Calu3 (cell line): ENCODE measurements around the gene P3H2. TPM values are rescaled to one million over a fixed set of nuclear protein-coding genes. Genes with fewer than 3 reads are reported as not detected.

Experiments used
- BruUV-seq: library from RNA; stranded (reverse); fragments of 400-500 nt; replicated peaks from 2 replicates; lab custom pipeline; 2021; lab: Mats Ljungman, UMichigan
- CTCF ChIA-PET: fragments of 300-600 bp; sonication (Branson Sonifier 250); formaldehyde crosslinking; loops from one replicate; lab custom pipeline; 2022; ENCODE audit warnings: antibody characterized with exemption; lab: Charles Lee
- DNase-seq: peaks from one replicate; pipeline ENCODE4 v3.0.0; 2022
- H3K27ac Mint-ChIP-seq: one replicate; pipeline ENCODE4 v1.8.0; 2022; ENCODE audit warnings: mixed read lengths; ENCODE audit not compliant: unreplicated experiment
- H3K27me3 Mint-ChIP-seq: one replicate; pipeline ENCODE4 v1.8.0; 2022; ENCODE audit warnings: mixed read lengths; ENCODE audit not compliant: unreplicated experiment
- H3K36me3 Mint-ChIP-seq: one replicate; pipeline ENCODE4 v1.8.0; 2022; ENCODE audit warnings: mild to moderate bottlenecking, moderate library complexity, mixed read lengths; ENCODE audit not compliant: insufficient read depth, unreplicated experiment
- H3K4me1 Mint-ChIP-seq: one replicate; pipeline ENCODE4 v1.8.0; 2022; ENCODE audit warnings: mild to moderate bottlenecking, low read depth, mixed read lengths; ENCODE audit not compliant: unreplicated experiment
- H3K4me3 Mint-ChIP-seq: one replicate; pipeline ENCODE4 v1.8.0; 2022; ENCODE audit warnings: mild to moderate bottlenecking, low read depth, moderate library complexity, mixed read lengths; ENCODE audit not compliant: unreplicated experiment
- H3K9me3 Mint-ChIP-seq: one replicate; pipeline ENCODE4 v1.8.0; 2022; ENCODE audit warnings: low read depth, mixed read lengths; ENCODE audit not compliant: unreplicated experiment
- CTCF ChIP-seq: fragments of 200-600 bp; IDR thresholded peaks from one replicate; pipeline ENCODE4 v1.8.0; 2022; ENCODE audit warnings: antibody characterized with exemption; ENCODE audit not compliant: unreplicated experiment
- intact Hi-C: fragments of 100-400 bp; cut with micrococcal nuclease; formaldehyde crosslinking; loops from one replicate; pipeline ENCODE4 v1.10.0; 2022; ENCODE audit not compliant: unreplicated experiment
- total RNA-seq: library from RNA; stranded (reverse); gene quantifications from 2 replicates; pipeline ENCODE4 v1.2.3, GENCODE V29; 2022

Gene P3H2
- total RNA-seq, 1 experiment from 2014 or later: 7.1 TPM

DNA sequence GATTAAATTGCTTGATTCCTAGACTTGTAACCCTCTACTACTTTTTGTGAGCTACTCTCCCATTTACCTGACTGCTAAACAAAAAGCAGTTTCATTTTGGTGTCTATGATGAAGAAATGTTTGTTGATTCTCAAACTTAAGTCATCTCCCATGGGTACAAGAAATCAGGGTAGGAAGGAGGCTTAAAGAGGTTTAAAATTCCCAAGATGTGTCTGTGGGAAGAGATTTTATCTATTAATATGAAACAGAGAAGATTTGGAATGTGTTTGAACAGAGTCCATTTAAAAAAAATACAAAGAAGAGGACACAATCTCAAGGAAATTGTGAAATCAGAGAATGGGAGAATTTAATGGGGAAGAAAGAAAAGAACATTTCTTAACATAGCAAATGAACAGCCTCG lies 14.8 kb downstream of the P3H2 start:
- no peak for DNase-seq
- no TSS peak for BruUV-seq
- peaks cover 16% of the 10 kb centered on the region for H3K4me1 Mint-ChIP-seq
- H3K9me3 Mint-ChIP-seq: no peaks in the 10 kb centered on the region
- H3K4me3 Mint-ChIP-seq: no peak overlapping the region
- intact Hi-C loops: no loop called here
- no peaks in the 10 kb centered on the region for H3K27me3 Mint-ChIP-seq
- no peaks in the 10 kb centered on the region for H3K36me3 Mint-ChIP-seq
- TF ChIP-seq CTCF: no peak
- CTCF ChIA-PET: no interaction called here
- no peak overlapping the region for H3K27ac Mint-ChIP-seq

GRCh38 chr3:190101320-190102011 lies 19.2 kb downstream of the P3H2 start:
- no peaks in the 10 kb centered on the region for H3K4me1 Mint-ChIP-seq

GRCh38 chr3:190099099-190099498 lies 21.6 kb downstream of the P3H2 start:
- H3K4me1 Mint-ChIP-seq: no peaks in the 10 kb centered on the region
- no peaks in the 10 kb centered on the region for H3K27me3 Mint-ChIP-seq
- no peaks in the 10 kb centered on the region for H3K9me3 Mint-ChIP-seq
- H3K27ac Mint-ChIP-seq: no peak overlapping the region
- intact Hi-C loops: no loop called here
- no peak for DNase-seq
- no TSS peak for BruUV-seq
- no peaks in the 10 kb centered on the region for H3K36me3 Mint-ChIP-seq
- no peak for TF ChIP-seq CTCF
- CTCF ChIA-PET: no interaction called here
- H3K4me3 Mint-ChIP-seq: no peak overlapping the region

More at GRCh38 chr3:190101320-190102011, 19.2 kb downstream of the P3H2 start:
- H3K36me3 Mint-ChIP-seq: no peaks in the 10 kb centered on the region
- no peaks in the 10 kb centered on the region for H3K27me3 Mint-ChIP-seq
- intact Hi-C loops: no loop called here
- DNase-seq: no peak
- no TSS peak for BruUV-seq
- H3K4me3 Mint-ChIP-seq: no peak overlapping the region
- no peak for TF ChIP-seq CTCF
- CTCF ChIA-PET: interaction anchor here (1.1 to 2.2 kb wide), 2 partner anchors 8 to 10 kb away, joined by 3 to 8 read pairs; no protein-coding TSS in a partner anchor
- H3K9me3 Mint-ChIP-seq: no peaks in the 10 kb centered on the region
- no peak overlapping the region for H3K27ac Mint-ChIP-seq

GRCh38 chr3:190097617-190098016 lies 23.1 kb downstream of the P3H2 start:
- Mint-ChIP-seq H3K9me3 (no peaks in the 10 kb centered on the region), H3K27ac (no peak overlapping the region), H3K4me3 (no peak overlapping the region), H3K4me1 (no peaks in the 10 kb centered on the region), H3K36me3 (no peaks in the 10 kb centered on the region), H3K27me3 (no peaks in the 10 kb centered on the region)
- no TSS peak for BruUV-seq
- no peak for DNase-seq
- CTCF ChIA-PET: no interaction called here
- intact Hi-C loops: no loop called here
- TF ChIP-seq CTCF: no peak
